Measurements from ENCODE around the gene UNC5C.

DNA sequence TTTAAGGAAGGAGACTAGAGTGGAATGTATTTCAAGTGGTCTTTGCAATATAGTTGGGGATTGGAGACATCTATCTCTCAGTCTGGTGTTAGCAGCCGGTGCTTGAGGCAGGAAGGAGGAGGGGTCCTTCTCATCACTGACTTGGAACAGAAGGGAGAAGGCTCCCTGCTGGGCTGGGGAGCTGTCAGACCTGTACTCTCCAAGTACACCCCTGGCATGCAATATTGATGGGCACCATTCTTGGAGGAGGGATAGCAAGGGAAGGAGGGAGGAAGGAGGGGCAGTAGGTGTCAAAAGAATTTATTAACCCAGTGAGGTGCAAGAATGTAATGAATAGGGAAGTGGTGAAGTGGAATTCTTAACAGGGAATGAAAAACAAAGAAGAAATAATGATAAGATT lies 338.8 kb downstream of the UNC5C start:
- TF ChIP-seq, protein P1, sequence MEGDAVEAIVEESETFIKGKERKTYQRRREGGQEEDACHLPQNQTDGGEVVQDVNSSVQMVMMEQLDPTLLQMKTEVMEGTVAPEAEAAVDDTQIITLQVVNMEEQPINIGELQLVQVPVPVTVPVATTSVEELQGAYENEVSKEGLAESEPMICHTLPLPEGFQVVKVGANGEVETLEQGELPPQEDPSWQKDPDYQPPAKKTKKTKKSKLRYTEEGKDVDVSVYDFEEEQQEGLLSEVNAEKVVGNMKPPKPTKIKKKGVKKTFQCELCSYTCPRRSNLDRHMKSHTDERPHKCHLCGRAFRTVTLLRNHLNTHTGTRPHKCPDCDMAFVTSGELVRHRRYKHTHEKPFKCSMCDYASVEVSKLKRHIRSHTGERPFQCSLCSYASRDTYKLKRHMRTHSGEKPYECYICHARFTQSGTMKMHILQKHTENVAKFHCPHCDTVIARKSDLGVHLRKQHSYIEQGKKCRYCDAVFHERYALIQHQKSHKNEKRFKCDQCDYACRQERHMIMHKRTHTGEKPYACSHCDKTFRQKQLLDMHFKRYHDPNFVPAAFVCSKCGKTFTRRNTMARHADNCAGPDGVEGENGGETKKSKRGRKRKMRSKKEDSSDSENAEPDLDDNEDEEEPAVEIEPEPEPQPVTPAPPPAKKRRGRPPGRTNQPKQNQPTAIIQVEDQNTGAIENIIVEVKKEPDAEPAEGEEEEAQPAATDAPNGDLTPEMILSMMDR (IDR thresholded peaks at IDR 0.05): no peak
- no peak for TF ChIP-seq REST (IDR thresholded peaks at IDR 0.05; ENCODE audit: insufficient read depth in 1 of 2, low read depth in 2 of 2, low read length in 1 of 2)
- TF ChIP-seq POLR2AphosphoS5 (IDR thresholded peaks at IDR 0.05; ENCODE audit: low read depth, low read length): no peak
- TF ChIP-seq SIN3A (IDR thresholded peaks at IDR 0.05; ENCODE audit: borderline replicate concordance, insufficient read depth, low read depth, low read length): no peak
- no peak for TF ChIP-seq TCF7L2 (IDR thresholded peaks at IDR 0.05; ENCODE audit: low read depth, low read length)

Data from Panc1 (cell line).